Thyroid gland (tissue), 4 donors: ENCODE results near the gene POLL. TPM values are rescaled to one million over a fixed set of nuclear protein-coding genes. Genes with fewer than 3 reads are reported as not detected.
"Not testable (repeated sequence)": the region's sequence is repeated elsewhere in the genome, so short reads cannot be mapped to it uniquely, and the experiment has no call there.

Source experiments
- DNase-seq, 2 donors: peaks; one replicate each; pipeline ENCODE4 v3.0.0-alpha.2; 2019
- H3K27ac ChIP-seq, 3 donors: fragments of 200-600 bp; sonication (generic); 1 replicate in 2 of 3; 2 replicates in 1 of 3; pipeline ENCODE4 v1.5.1; 2016 to 2019; ENCODE audit warnings: mild to moderate bottlenecking in 1 of 3, moderate library complexity in 1 of 3
- H3K27me3 ChIP-seq: fragments of 200-600 bp; sonication (generic); one replicate; pipeline ENCODE4 v1.5.1; 2019
- H3K36me3 ChIP-seq, 2 donors: fragments of 200-600 bp; sonication (generic); one replicate each; pipeline ENCODE4 v1.5.1; 2016 to 2019
- H3K4me1 ChIP-seq, 2 donors: fragments of 200-600 bp; sonication (generic); one replicate each; pipeline ENCODE4 v1.5.1; 2017 to 2019
- H3K4me3 ChIP-seq, 3 donors: fragments of 200-600 bp; sonication (generic); replicated peaks in 1 of 3; 1 replicate in 2 of 3; 2 replicates in 1 of 3; pipeline ENCODE4 v1.5.1; 2016; ENCODE audit warnings: mild to moderate bottlenecking in 1 of 3
- H3K9me3 ChIP-seq: fragments of 200-600 bp; sonication (generic); one replicate; pipeline ENCODE4 v1.5.1; 2017
- CTCF ChIP-seq, 6 experiments: fragments of 200-600 bp in 3 of 6; fragments of 450-650 bp in 3 of 6; sonication (generic) in 3 of 6; IDR thresholded peaks; one replicate each; pipeline ENCODE4 v1.5.1; 2016 to 2019; ENCODE audit warnings: antibody characterized with exemption in 6 of 6, mild to moderate bottlenecking in 2 of 6, inconsistent platforms in 1 of 6, moderate library complexity in 1 of 6
- POLR2A ChIP-seq, 2 donors: fragments of 450-650 bp; IDR thresholded peaks; one replicate each; pipeline ENCODE4 v1.6.1; 2017; ENCODE audit warnings: antibody characterized with exemption in 2 of 2, mild to moderate bottlenecking in 2 of 2, moderate library complexity in 1 of 2
- WGBS, 2 donors: methylation state at CpG; one replicate each; pipeline ENCODE4 v1.1.5; 2017; 5-methylcytosine and 5-hydroxymethylcytosine counted together
- intact Hi-C: fragments of 100-400 bp; cut with DNase I; formaldehyde crosslinking; loops from one replicate; pipeline ENCODE4 v1.15.1; 2023
- total RNA-seq, 4 donors: library from RNA; depleted of rRNA; stranded (reverse); fragments of >200 nt; gene quantifications; one replicate each; pipeline ENCODE4 v1.2.3, GENCODE V29; 2016

The POLL gene
- total RNA-seq, result 10 to 100 TPM; 26.2 to 34.9 (median 33.1) TPM

- peak; percentile 98 for DNase-seq
- H3K27me3 ChIP-seq, result no peaks in the 10 kb centered on the region
- peaks cover 16 to 17% of the 10 kb centered on the region in 2 donors for H3K4me1 ChIP-seq
- peak within 1 kb of the TSS in 2 of 3 donors; percentile 7 to 50 for H3K27ac ChIP-seq
- H3K9me3 ChIP-seq, result no peaks in the 10 kb centered on the region
- no peak for TF ChIP-seq CTCF (IDR thresholded peaks at IDR 0.05)
- peak in 1 of 2 donors; percentile 50 for TF ChIP-seq POLR2A (IDR thresholded peaks at IDR 0.05)
- intact Hi-C loops, result no loop called here
- WGBS, 2 donors, result 0 to 1% methylated on average over 30 to 32 of the region's 50 CpGs
- H3K4me3 ChIP-seq, result peak within 1 kb of the TSS; percentile 53 to 68 (median 56)
- peaks cover 0 to 8% of the 10 kb centered on the region in 2 donors for H3K36me3 ChIP-seq
These were observed at the start of gene POLL, which contains the start of gene DPCD for GRCh38 chr10:101587725-101588653. Gene POLL (minus strand): TSS chr10:101588257. CDS start chr10:101587360, 897 bp downstream. Gene DPCD (plus strand): TSS chr10:101588321. CDS start chr10:101588337, 16 bp downstream.

- H3K4me3 ChIP-seq, H3K36me3 ChIP-seq, H3K9me3 ChIP-seq, H3K4me1 ChIP-seq, intact Hi-C loops, DNase-seq, H3K27me3 ChIP-seq, H3K27ac ChIP-seq: not testable (repeated sequence)
- WGBS, 2 donors, result 98% methylated on average over 4 of the region's 4 CpGs
These were observed 45.5 kb upstream of the POLL start for GRCh38 chr10:101633510-101633909.

GRCh38 chr10:101631821-101632475 lies 43.9 kb upstream of the POLL start:
- H3K4me3 ChIP-seq, result no peak overlapping the region
- no peaks in the 10 kb centered on the region for H3K9me3 ChIP-seq
- WGBS, 2 donors, result 89 to 97% methylated on average over 8 of the region's 8 CpGs
- no peaks in the 10 kb centered on the region for H3K4me1 ChIP-seq
- no peaks in the 10 kb centered on the region for H3K36me3 ChIP-seq
- no peaks in the 10 kb centered on the region for H3K27me3 ChIP-seq
- TF ChIP-seq POLR2A (IDR thresholded peaks at IDR 0.05) (no peak), CTCF (IDR thresholded peaks at IDR 0.05) (no peak)
- intact Hi-C loops, result no loop called here
- DNase-seq, result no peak
- no peak overlapping the region for H3K27ac ChIP-seq

- no peak for TF ChIP-seq CTCF (IDR thresholded peaks at IDR 0.05)
- no peak for TF ChIP-seq POLR2A (IDR thresholded peaks at IDR 0.05)
- WGBS, 2 donors, result 92 to 100% methylated on average over 1 of the region's 1 CpG
- Histone ChIP-seq H3K4me1 (peaks cover 5 to 7% of the 10 kb centered on the region in 2 donors), H3K9me3 (no peaks in the 10 kb centered on the region), H3K27ac (no peak overlapping the region), H3K27me3 (no peaks in the 10 kb centered on the region), H3K4me3 (no peak overlapping the region), H3K36me3 (no peaks in the 10 kb centered on the region)
- intact Hi-C loops, result no loop called here
- no peak for DNase-seq
These were observed 42.5 kb upstream of the POLL start for GRCh38 chr10:101630633-101630920.

GRCh38 chr10:101629837-101630632 lies 42.0 kb upstream of the POLL start:
- DNase-seq, result no peak
- H3K4me1 ChIP-seq, result peaks cover 5 to 11% of the 10 kb centered on the region in 2 donors
- H3K4me3 ChIP-seq, result no peak overlapping the region
- H3K9me3 ChIP-seq, result no peaks in the 10 kb centered on the region
- no peaks in the 10 kb centered on the region for H3K36me3 ChIP-seq
- no peak overlapping the region for H3K27ac ChIP-seq
- WGBS, 2 donors, result 88 to 93% methylated on average over 13 of the region's 13 CpGs
- intact Hi-C loops, result no loop called here
- no peaks in the 10 kb centered on the region for H3K27me3 ChIP-seq
- TF ChIP-seq POLR2A (IDR thresholded peaks at IDR 0.05) (no peak), CTCF (IDR thresholded peaks at IDR 0.05) (no peak)
